ENCODE results near the gene ZNF774. TPM values are rescaled to one million over a fixed set of nuclear protein-coding genes. Genes with fewer than 3 reads are reported as not detected.
"Not testable (repeated sequence)": the region's sequence is repeated elsewhere in the genome, so short reads cannot be mapped to it uniquely, and the experiment has no call there.

ZNF774 gene
- total RNA-seq, result 10 to 100 TPM in 2 of 4 donors, 1 to 10 TPM in 1, under 1 TPM in 1; 0.75 to 22.5 (median 10.2) TPM

GRCh38 chr15:90352107-90352893 is at the start of gene ZNF774:
TSS of gene ZNF774 (plus strand) at chr15:90352284. CDS start at chr15:90354661, 2,377 bp downstream.
- intact Hi-C loops (cut with DNase I; ENCODE audit: low total_unique reads), result no loop called here
- H3K27ac ChIP-seq, result peak within 1 kb of the TSS; percentile 78 to 87 (median 82)
- WGBS, 2 donors (ENCODE audit: low coverage in 1 of 2), result 1 to 17% methylated on average over 3 to 53 of the region's 53 CpGs

GRCh38 chr15:90305355-90305754 is 46.7 kb upstream of the ZNF774 start:
- WGBS, 2 donors (ENCODE audit: low coverage in 1 of 2), result 94 to 96% methylated on average over 13 to 14 of the region's 14 CpGs
- H3K27ac ChIP-seq; H3K36me3 ChIP-seq; H3K4me3 ChIP-seq; intact Hi-C loops (cut with DNase I; ENCODE audit: low total_unique reads); H3K4me1 ChIP-seq; DNase-seq; H3K9me3 ChIP-seq; H3K27me3 ChIP-seq: not testable (repeated sequence)
- in situ Hi-C loops (cut with MboI; ENCODE audit: low pct_ligation_motif_present in 1 of 4, low pct_unique_long_range_greater_than_20kb in 1 of 4, low sequenced_read_pairs in 3 of 4), result loop anchor here in 2 of 4 donors (25.0 kb wide), 2 partner anchors 307 to 582 kb away; partner anchors contain the start of gene FES (in 1 of the 2)

More at GRCh38 chr15:90352107-90352893, at the start of gene ZNF774:
- H3K27me3 ChIP-seq, result no peaks in the 10 kb centered on the region
- H3K4me1 ChIP-seq, result peaks cover 4 to 10% (median 5%) of the 10 kb centered on the region in 4 donors
- H3K9me3 ChIP-seq, result no peaks in the 10 kb centered on the region
- peak within 1 kb of the TSS; percentile 73 to 95 (median 76) for H3K4me3 ChIP-seq
- TF ChIP-seq CTCF (IDR thresholded peaks at IDR 0.05) (no peak), POLR2A (IDR thresholded peaks at IDR 0.05) (peak; percentile 92), POLR2AphosphoS5 (IDR thresholded peaks at IDR 0.05) (peak; percentile 88 to 94 (median 89)), EP300 (IDR thresholded peaks at IDR 0.05; ENCODE audit: low read depth) (no peak)
- no peaks in the 10 kb centered on the region for H3K36me3 ChIP-seq
- in situ Hi-C loops (cut with MboI; ENCODE audit: low pct_ligation_motif_present in 1 of 4, low pct_unique_long_range_greater_than_20kb in 1 of 4, low sequenced_read_pairs in 3 of 4), result no loop called here
- DNase-seq, result peak; percentile 96

GRCh38 chr15:90305932-90306331 is 46.2 kb upstream of the ZNF774 start:
- no peak overlapping the region for H3K4me3 ChIP-seq
- 71 to 73% methylated on average over 2 to 3 of the region's 3 CpGs for WGBS, 2 donors (ENCODE audit: low coverage in 1 of 2)
- no peak for DNase-seq
- peaks cover 0 to 7% (median 3%) of the 10 kb centered on the region in 4 donors for H3K4me1 ChIP-seq
- no peak for TF ChIP-seq EP300 (IDR thresholded peaks at IDR 0.05; ENCODE audit: low read depth)
- TF ChIP-seq CTCF (IDR thresholded peaks at IDR 0.05), result no peak
- no peak for TF ChIP-seq POLR2A (IDR thresholded peaks at IDR 0.05)
- no peak for TF ChIP-seq POLR2AphosphoS5 (IDR thresholded peaks at IDR 0.05)
- H3K9me3 ChIP-seq, result no peaks in the 10 kb centered on the region
- in situ Hi-C loops (cut with MboI; ENCODE audit: low pct_ligation_motif_present in 1 of 4, low pct_unique_long_range_greater_than_20kb in 1 of 4, low sequenced_read_pairs in 3 of 4), result loop anchor here in 2 of 4 donors (25.0 kb wide), 2 partner anchors 306 to 581 kb away; partner anchors contain the start of gene FES (in 1 of the 2)
- H3K27me3 ChIP-seq, result no peaks in the 10 kb centered on the region
- intact Hi-C loops (cut with DNase I; ENCODE audit: low total_unique reads), result no loop called here
- no peak overlapping the region for H3K27ac ChIP-seq
- H3K36me3 ChIP-seq, result no peaks in the 10 kb centered on the region

GRCh38 chr15:90306560-90306959 is 45.5 kb upstream of the ZNF774 start:
- DNase-seq, result no peak
- no peaks in the 10 kb centered on the region for H3K27me3 ChIP-seq
- intact Hi-C loops (cut with DNase I; ENCODE audit: low total_unique reads) (no loop called here), in situ Hi-C loops (cut with MboI; ENCODE audit: low pct_ligation_motif_present in 1 of 4, low pct_unique_long_range_greater_than_20kb in 1 of 4, low sequenced_read_pairs in 3 of 4) (loop anchor here in 2 of 4 donors (25.0 kb wide), 2 partner anchors 306 to 581 kb away; partner anchors contain the start of gene FES (in 1 of the 2))
- H3K4me1 ChIP-seq, result peaks cover 0 to 6% (median 2%) of the 10 kb centered on the region in 4 donors
- 48 to 50% methylated on average over 1 to 6 of the region's 6 CpGs for WGBS, 2 donors (ENCODE audit: low coverage in 1 of 2)
- no peak overlapping the region for H3K27ac ChIP-seq
- H3K9me3 ChIP-seq, result no peaks in the 10 kb centered on the region
- H3K36me3 ChIP-seq, result no peaks in the 10 kb centered on the region
- no peak overlapping the region for H3K4me3 ChIP-seq
- no peak for TF ChIP-seq EP300 (IDR thresholded peaks at IDR 0.05; ENCODE audit: low read depth)
- no peak for TF ChIP-seq CTCF (IDR thresholded peaks at IDR 0.05)
- TF ChIP-seq POLR2AphosphoS5 (IDR thresholded peaks at IDR 0.05), result no peak
- TF ChIP-seq POLR2A (IDR thresholded peaks at IDR 0.05), result no peak
